HUES48 (cell line): Measurements from ENCODE around the gene XIAP.

ENCODE experiments used
- H3K27ac ChIP-seq: one replicate; pipeline ENCODE4 v1.7.0; 2013; ENCODE audit warnings: low read depth, low read length, inconsistent platforms
- H3K27me3 ChIP-seq: 2 replicates; pipeline ENCODE4 v1.6.1; 2013; ENCODE audit warnings: mild to moderate bottlenecking, low read length; ENCODE audit not compliant: control insufficient read depth, insufficient read depth
- H3K36me3 ChIP-seq: 2 replicates; pipeline ENCODE4 v1.6.1; 2013; ENCODE audit warnings: low read length; ENCODE audit not compliant: control insufficient read depth, insufficient read depth
- H3K4me1 ChIP-seq: 2 replicates; pipeline ENCODE4 v1.6.1; 2013; ENCODE audit warnings: mild to moderate bottlenecking, low read length; ENCODE audit not compliant: control insufficient read depth, insufficient read depth
- H3K4me3 ChIP-seq: 2 replicates; pipeline ENCODE4 v1.5.1; 2013; ENCODE audit warnings: mild to moderate bottlenecking, low read depth, low read length
- H3K9ac ChIP-seq: 2 replicates; pipeline ENCODE4 v1.6.1; 2013; ENCODE audit warnings: mild to moderate bottlenecking, low read depth, low read length, moderate library complexity
- H3K9me3 ChIP-seq: 2 replicates; pipeline ENCODE4 v1.6.1; 2013; ENCODE audit warnings: low read length; ENCODE audit not compliant: control insufficient read depth, insufficient read depth

XIAP gene

GRCh38 chrX:123961268-123962005 is 101.6 kb downstream of the XIAP start, which contains the start of gene STAG2:
Gene STAG2 (plus strand): TSS chrX:123961706. CDS start chrX:124022628, 60,922 bp downstream.
- peak within 1 kb of the TSS; percentile 99 for H3K27ac ChIP-seq
- H3K9ac ChIP-seq = peak within 1 kb of the TSS; percentile 99
- peaks cover 16% of the 10 kb centered on the region; the same call in 1 of the 2 replicates for H3K4me1 ChIP-seq
- H3K27me3 ChIP-seq = no peaks in the 10 kb centered on the region
- H3K4me3 ChIP-seq = peak within 1 kb of the TSS; percentile 90
- no peaks in the 10 kb centered on the region for H3K9me3 ChIP-seq
- H3K36me3 ChIP-seq = 0 out of 2 replicates have a peak, but pooled peaks cover 4% of the 10 kb centered on the region

GRCh38 chrX:123962006-123962467 is 102.2 kb downstream of the XIAP start:
- Histone ChIP-seq H3K4me3 (peak overlapping the region; percentile 90), H3K4me1 (peaks cover 16% of the 10 kb centered on the region; the same call in 1 of the 2 replicates), H3K36me3 (0 out of 2 replicates have a peak, but pooled peaks cover 4% of the 10 kb centered on the region), H3K9ac (peak overlapping the region; percentile 99), H3K27me3 (no peaks in the 10 kb centered on the region), H3K27ac (peak overlapping the region; percentile 99), H3K9me3 (no peaks in the 10 kb centered on the region)

- Histone ChIP-seq H3K36me3 (0 out of 2 replicates have a peak, but pooled peaks cover 4% of the 10 kb centered on the region), H3K27me3 (no peaks in the 10 kb centered on the region), H3K9ac (peak overlapping the region; percentile 99), H3K9me3 (no peaks in the 10 kb centered on the region), H3K27ac (peak overlapping the region; percentile 99), H3K4me3 (peak overlapping the region; percentile 90), H3K4me1 (peaks cover 16% of the 10 kb centered on the region; the same call in 1 of the 2 replicates)
Observed at GRCh38 chrX:123962794-123963373, 103.0 kb downstream of the XIAP start.
